H1 (cell line): ENCODE results near the gene GPM6B. TPM values are rescaled to one million over a fixed set of nuclear protein-coding genes. Genes with fewer than 3 reads are reported as not detected.

Experiments used
- CTCF ChIA-PET: fragments of 300-600 bp; sonication (Branson Sonifier 250); formaldehyde crosslinking; loops from one replicate; lab custom pipeline; 2021; ENCODE audit not compliant: partially characterized antibody; lab: Charles Lee
- POLR2A ChIA-PET: fragments of 300-600 bp; sonication (Branson Sonifier 250); formaldehyde crosslinking; loops from one replicate; lab custom pipeline; 2021; ENCODE audit warnings: inconsistent platforms; ENCODE audit not compliant: partially characterized antibody; lab: Charles Lee
- DNase-seq, 2 experiments: peaks; one replicate each; pipeline versions ENCODE4 v3.0.0 to v3.0.0-alpha.2; 2010 to 2022; ENCODE audit warnings: low spot score in 2 of 2, low read depth in 1 of 2, mixed read lengths in 1 of 2
- FAIRE-seq: peaks from 2 replicates; lab custom pipeline; 2011; peaks lifted over from hg19 to GRCh38; lab: Jason Lieb, UNC
- H2AFZ ChIP-seq: 2 replicates; pipeline ENCODE4 v1.8.1; 2012; ENCODE audit warnings: low read length, inconsistent platforms
- H2AK5ac ChIP-seq: 2 replicates; pipeline ENCODE4 v1.6.1; 2013; ENCODE audit warnings: low read depth, low read length
- H2BK120ac ChIP-seq: replicated peaks from 2 replicates; pipeline ENCODE3; 2013; ENCODE audit warnings: low read depth, low read length, inconsistent platforms
- H2BK12ac ChIP-seq: 2 replicates; pipeline ENCODE4 v1.6.1; 2013; ENCODE audit warnings: low read depth, low read length
- H2BK15ac ChIP-seq: 2 replicates; pipeline ENCODE4 v1.6.1; 2013; ENCODE audit warnings: low read length
- H2BK20ac ChIP-seq: 2 replicates; pipeline ENCODE4 v1.6.1; 2013; ENCODE audit warnings: low read length
- H2BK5ac ChIP-seq: 2 replicates; pipeline ENCODE4 v1.6.1; 2013; ENCODE audit warnings: low read depth, low read length
- H3K14ac ChIP-seq: 2 replicates; pipeline ENCODE4 v1.6.1; 2013; ENCODE audit warnings: inconsistent platforms; ENCODE audit not compliant: insufficient read length
- H3K18ac ChIP-seq: 2 replicates; pipeline ENCODE4 v1.6.1; 2013; ENCODE audit warnings: low read length; ENCODE audit errors: extremely low read depth
- H3K23ac ChIP-seq: 2 replicates; pipeline ENCODE4 v1.6.1; 2013; ENCODE audit warnings: inconsistent platforms; ENCODE audit not compliant: insufficient read length
- H3K23me2 ChIP-seq: 2 replicates; pipeline ENCODE4 v1.6.1; 2013; ENCODE audit warnings: low read depth, low read length
- H3K27ac ChIP-seq: 2 replicates; pipeline ENCODE4 v1.6.1; 2011; ENCODE audit warnings: low read depth, low read length, inconsistent platforms
- H3K27me3 ChIP-seq, 4 experiments: replicated peaks in 1 of 4; 1 replicate in 1 of 4; 2 replicates in 3 of 4; pipeline versions ENCODE4 v1.6.1 to v1.8.1; 2011 to 2013; ENCODE audit warnings: low read length in 3 of 4, mild to moderate bottlenecking in 3 of 4, inconsistent platforms in 2 of 4, mixed read lengths in 2 of 4, moderate library complexity in 1 of 4; ENCODE audit not compliant: control insufficient read depth in 3 of 4, insufficient read depth in 3 of 4; ENCODE audit errors: extremely low read depth in 1 of 4
- H3K36me3 ChIP-seq, 4 experiments: 2 replicates each; pipeline versions ENCODE4 v1.6.1 to v1.8.1; 2011 to 2013; ENCODE audit warnings: mild to moderate bottlenecking in 4 of 4, low read length in 3 of 4, moderate library complexity in 2 of 4, control low read depth in 1 of 4, inconsistent platforms in 1 of 4; ENCODE audit not compliant: insufficient read depth in 4 of 4, control insufficient read depth in 2 of 4
- H3K4ac ChIP-seq: replicated peaks from 2 replicates; pipeline ENCODE3; 2013; ENCODE audit warnings: low read length, low read depth, mixed read lengths, inconsistent platforms; ENCODE audit not compliant: insufficient read length
- H3K4me1 ChIP-seq, 4 experiments: replicated peaks in 1 of 4; 1 replicate in 1 of 4; 2 replicates in 3 of 4; pipeline versions ENCODE4 v1.6.1 to v1.8.1; 2011 to 2013; ENCODE audit warnings: low read length in 3 of 4, inconsistent platforms in 2 of 4, mixed read lengths in 1 of 4; ENCODE audit not compliant: insufficient read depth in 4 of 4, control insufficient read depth in 3 of 4
- H3K4me2 ChIP-seq, 2 experiments: 2 replicates each; pipeline versions ENCODE4 v1.6.1 to v1.8.1; 2011 to 2013; ENCODE audit warnings: low read depth in 2 of 2, low read length in 2 of 2, control low read depth in 1 of 2, inconsistent platforms in 1 of 2, mild to moderate bottlenecking in 1 of 2; ENCODE audit not compliant: insufficient read depth in 1 of 2
- H3K4me3 ChIP-seq, 4 experiments: fragments of 200-600, 300-600 bp in 1 of 4; sonication (generic), shearing (Covaris generic), sonication (Bioruptor Twin) in 1 of 4; 2 replicates each; pipeline versions ENCODE4 v1.5.1 to v1.8.1; 2011 to 2016; ENCODE audit warnings: low read length in 4 of 4, low read depth in 3 of 4, control low read depth in 2 of 4, inconsistent platforms in 2 of 4, mild to moderate bottlenecking in 2 of 4, mixed read lengths in 1 of 4, moderate library complexity in 1 of 4; ENCODE audit not compliant: insufficient read depth in 2 of 4; ENCODE audit errors: extremely low read depth in 1 of 4
- H3K56ac ChIP-seq: replicated peaks from 2 replicates; pipeline ENCODE3; 2013; ENCODE audit warnings: low read depth, mild to moderate bottlenecking, mixed read lengths, low read length, inconsistent platforms; ENCODE audit not compliant: insufficient read length
- H3K79me1 ChIP-seq: 2 replicates; pipeline ENCODE4 v1.6.1; 2013; ENCODE audit warnings: low read depth, low read length, control low read depth
- H3K79me2 ChIP-seq, 2 experiments: 2 replicates each; pipeline versions ENCODE4 v1.6.1 to v1.8.1; 2012 to 2013; ENCODE audit warnings: low read length in 2 of 2, mild to moderate bottlenecking in 2 of 2, inconsistent platforms in 1 of 2; ENCODE audit not compliant: insufficient read depth in 2 of 2, control insufficient read depth in 1 of 2
- H3K9ac ChIP-seq, 4 experiments: replicated peaks in 1 of 4; 1 replicate in 1 of 4; 2 replicates in 3 of 4; pipeline versions ENCODE4 v1.6.1 to v1.8.1; 2011 to 2013; ENCODE audit warnings: low read depth in 3 of 4, low read length in 3 of 4, control low read depth in 2 of 4, mild to moderate bottlenecking in 2 of 4, moderate library complexity in 2 of 4, inconsistent platforms in 1 of 4; ENCODE audit errors: extremely low read depth in 1 of 4
- H3K9me3 ChIP-seq, 2 experiments: 2 replicates each; pipeline versions ENCODE4 v1.6.1 to v1.8.1; 2012 to 2013; ENCODE audit warnings: mild to moderate bottlenecking in 2 of 2, moderate library complexity in 2 of 2, control low read depth in 1 of 2, inconsistent platforms in 1 of 2, low read depth in 1 of 2, low read length in 1 of 2, mixed read lengths in 1 of 2; ENCODE audit not compliant: insufficient read depth in 2 of 2
- H4K20me1 ChIP-seq, 2 experiments: replicated peaks in 1 of 2; 2 replicates each; pipeline versions ENCODE3 to v1.8.1; 2011 to 2013; ENCODE audit warnings: inconsistent platforms in 2 of 2, low read length in 2 of 2, mild to moderate bottlenecking in 1 of 2; ENCODE audit not compliant: insufficient read depth in 2 of 2, control insufficient read depth in 1 of 2
- H4K5ac ChIP-seq: 2 replicates; pipeline ENCODE4 v1.6.1; 2013; ENCODE audit warnings: low read length, low read depth, mixed read lengths, inconsistent platforms; ENCODE audit not compliant: insufficient read length
- H4K8ac ChIP-seq: 2 replicates; pipeline ENCODE4 v1.8.0; 2013; ENCODE audit warnings: mild to moderate bottlenecking, moderate library complexity, low read length, inconsistent platforms; ENCODE audit not compliant: insufficient read depth; ENCODE audit errors: extremely low read depth
- H4K91ac ChIP-seq: replicated peaks from 2 replicates; pipeline ENCODE3; 2013; ENCODE audit warnings: low read length, mixed read lengths, inconsistent platforms; ENCODE audit not compliant: insufficient read length
- GTF2F1 ChIP-seq: IDR thresholded peaks from 2 replicates; pipeline ENCODE4 v1.6.1; 2012; ENCODE audit warnings: low read depth, low read length, improper control_type of control experiment, borderline replicate concordance
- WGBS, 2 experiments: shearing (Covaris generic) in 1 of 2; methylation state at CpG; one replicate each; pipeline versions ENCODE4 v1.1.6 to v1.1.7; 2013 to 2015; ENCODE audit warnings: low lambda C conversion rate in 2 of 2, mixed read lengths in 2 of 2, inconsistent platforms in 1 of 2, low coverage in 1 of 2, missing lambda C conversion rate in 1 of 2; ENCODE audit not compliant: insufficient replicate concordance in 2 of 2, insufficient coverage in 1 of 2, insufficient read length in 1 of 2; ENCODE audit errors: extremely low coverage in 1 of 2, missing lambda C conversion rate in 1 of 2; 5-methylcytosine and 5-hydroxymethylcytosine counted together
- polyA plus RNA-seq, 7 experiments: library from polyadenylated mRNA; depleted of rRNA in 3 of 7; stranded (reverse) in 5 of 7; unstranded in 2 of 7; fragments of >200 nt in 5 of 7; fragments of 200-250 nt in 2 of 7; gene quantifications; 1 replicate in 5 of 7; 2 replicates in 1 of 7; 4 replicates in 1 of 7; pipeline versions ENCODE4 v1.2.1 to v1.2.3, GENCODE V29; 2011 to 2013; ENCODE audit warnings: missing spikeins in 2 of 7, mixed read lengths in 2 of 7
- total RNA-seq: library from RNA; stranded (reverse); fragmentation: NEBNext Ultra II Directional; extraction: Animal tissue kit (Norgen Biotek cat#: 25700); gene quantifications from 2 replicates; pipeline ENCODE4 v1.2.1, GENCODE V29; 2021

The GPM6B gene
- total and polyA plus RNA-seq, 2 of the 8 experiments (the other 6 are each of a cell fraction or from before 2014, with no cell fraction given), result 132 to 175 TPM

DNA sequence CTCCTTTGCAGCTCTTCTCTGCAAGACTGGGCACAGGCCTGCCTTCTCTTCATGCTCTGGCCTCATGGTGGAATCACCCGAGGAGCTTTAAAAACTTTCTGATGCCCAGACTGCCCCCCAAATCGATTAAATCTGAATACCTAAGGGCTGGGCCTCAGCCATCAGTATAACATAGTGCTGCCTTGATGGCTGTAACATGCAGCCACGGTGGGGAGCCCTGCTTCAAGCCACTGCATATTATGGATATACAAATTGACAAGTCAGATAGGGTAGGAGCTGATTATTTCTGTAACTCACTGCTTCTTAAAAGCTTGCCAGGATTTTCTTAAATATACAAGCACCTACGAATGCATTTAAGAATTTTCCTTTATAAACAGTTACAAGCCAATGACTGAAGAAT lies 40.5 kb downstream of the GPM6B start:
- Histone ChIP-seq H4K91ac (no peak overlapping the region), H3K27me3 (no peaks in the 10 kb centered on the region), H3K4me3 (no peak overlapping the region), H3K4ac (no peak overlapping the region), H2BK12ac (no peak overlapping the region), H3K56ac (no peak overlapping the region), H4K5ac (no peak overlapping the region), H3K23ac (no peak overlapping the region), H2BK120ac (no peak overlapping the region), H3K9me3 (no peaks in the 10 kb centered on the region), H2BK5ac (no peak overlapping the region), H3K27ac (no peak overlapping the region), H3K18ac (no peak overlapping the region), H3K4me2 (no peak overlapping the region), H2BK20ac (no peak overlapping the region), H4K20me1 (no peaks in the 10 kb centered on the region), H3K4me1 (no peaks in the 10 kb centered on the region; a peak in 1 of 7 replicates), H2AFZ (no peak overlapping the region), H3K79me1 (no peaks in the 10 kb centered on the region), H3K36me3 (peaks cover 2 to 53% (median 23%) of the 10 kb centered on the region in 4 experiments; a peak in 7 of 8 replicates), H4K8ac (no peak overlapping the region), H3K9ac (no peak overlapping the region), H3K23me2 (no peaks in the 10 kb centered on the region), H3K14ac (no peak overlapping the region), H3K79me2 (no peaks in the 10 kb centered on the region), H2BK15ac (no peak overlapping the region), H2AK5ac (no peak overlapping the region)
- DNase-seq (no peak), FAIRE-seq (peak; percentile 7)
- ChIA-PET POLR2A (interaction anchor here (1.1 to 1.9 kb wide), 2 partner anchors 12 to 42 kb away, joined by 3 to 4 read pairs; partner anchors contain the start of genes OFD1 and TRAPPC2), CTCF (interaction anchor here (0.7 to 1.4 kb wide), 7 partner anchors 9 to 269 kb away, joined by 3 read pairs; no protein-coding TSS in a partner anchor)
- 81% methylated on average over 4 of the region's 4 CpGs; no CpG with 5 or more reads in 1 of the 2 experiments for WGBS, 2 experiments
- TF ChIP-seq GTF2F1, result no peak
